Hepatocyte (in vitro differentiated cells): ENCODE data around the gene PYGL. TPM values are rescaled to one million over a fixed set of nuclear protein-coding genes. Genes with fewer than 3 reads are reported as not detected.
A peak's percentile ranks its signal among the peaks of the same experiment; 100 is the strongest.

Source experiments
- DNase-seq: peaks from one replicate; pipeline ENCODE4 v3.0.0-alpha.2; 2016; ENCODE audit warnings: low spot score
- H2AFZ ChIP-seq: fragments of 200-600 bp; sonication (generic); 2 replicates; pipeline ENCODE4 v1.6.0; 2016; ENCODE audit warnings: antibody characterized with exemption, mild to moderate bottlenecking
- H3K27ac ChIP-seq: fragments of 200-600 bp; sonication (generic); 2 replicates; pipeline ENCODE4 v1.5.1; 2016; ENCODE audit warnings: mild to moderate bottlenecking
- H3K27me3 ChIP-seq: fragments of 200-600 bp; sonication (generic); 2 replicates; pipeline ENCODE4 v1.6.1; 2016
- H3K36me3 ChIP-seq: fragments of 200-600 bp; sonication (generic); replicated peaks from 2 replicates; pipeline ENCODE4 v1.5.1; 2016; ENCODE audit warnings: low read depth; ENCODE audit not compliant: insufficient read depth
- H3K4me1 ChIP-seq: fragments of 200-600 bp; sonication (generic); 2 replicates; pipeline ENCODE4 v1.5.1; 2016; ENCODE audit warnings: mild to moderate bottlenecking, moderate library complexity; ENCODE audit not compliant: insufficient read depth
- H3K4me2 ChIP-seq: fragments of 200-600 bp; sonication (generic); 2 replicates; pipeline ENCODE4 v1.6.0; 2016
- H3K4me3 ChIP-seq: fragments of 200-600 bp; sonication (generic); 2 replicates; pipeline ENCODE4 v1.5.1; 2016; ENCODE audit warnings: mild to moderate bottlenecking
- H3K79me2 ChIP-seq: fragments of 200-600 bp; sonication (generic); 2 replicates; pipeline ENCODE4 v1.6.0; 2017; ENCODE audit warnings: mild to moderate bottlenecking
- H3K9me2 ChIP-seq: fragments of 200-600 bp; sonication (generic); replicated peaks from 2 replicates; pipeline ENCODE4 v1.6.0; 2017; ENCODE audit warnings: mild to moderate bottlenecking; ENCODE audit not compliant: insufficient read depth
- H3K9me3 ChIP-seq: fragments of 200-600 bp; sonication (generic); 2 replicates; pipeline ENCODE4 v1.5.1; 2016; ENCODE audit warnings: low read depth, mild to moderate bottlenecking
- H4K20me1 ChIP-seq: fragments of 200-600 bp; sonication (generic); 2 replicates; pipeline ENCODE4 v1.6.0; 2016; ENCODE audit warnings: mild to moderate bottlenecking; ENCODE audit not compliant: insufficient read depth, poor library complexity, severe bottlenecking
- CTCF ChIP-seq: fragments of 200-600 bp; sonication (generic); IDR thresholded peaks from 2 replicates; pipeline ENCODE4 v1.5.1; 2016; ENCODE audit warnings: antibody characterized with exemption, mild to moderate bottlenecking; ENCODE audit not compliant: poor library complexity
- EZH2 ChIP-seq: fragments of 200-600 bp; sonication (generic); IDR thresholded peaks from 2 replicates; pipeline ENCODE4 v1.6.1; 2016; ENCODE audit warnings: antibody characterized with exemption, mild to moderate bottlenecking, borderline replicate concordance
- EZH2phosphoT487 ChIP-seq: fragments of 200-600 bp; sonication (generic); IDR thresholded peaks from one replicate; pipeline ENCODE4 v1.6.1; 2018; ENCODE audit warnings: antibody characterized with exemption, mild to moderate bottlenecking, low read depth, moderate library complexity; ENCODE audit not compliant: unreplicated experiment, severe bottlenecking
- whole genome bisulfite sequencing: methylation state at CpG from one replicate; pipeline ENCODE4 v1.1.6; 2016; ENCODE audit warnings: low lambda C conversion rate; ENCODE audit errors: missing lambda C conversion rate; 5-methylcytosine and 5-hydroxymethylcytosine counted together
- polyA plus RNA-seq: library from polyadenylated mRNA; unstranded; fragments of >200 nt; fragmentation: Nextera tagmentation; extraction: Ambion mirVana; gene quantifications from 2 replicates; pipeline ENCODE4 v1.2.1, GENCODE V29; 2016
- total RNA-seq: library from RNA; depleted of rRNA; stranded (reverse); fragments of >200 nt; gene quantifications from 2 replicates; pipeline ENCODE4 v1.2.3, GENCODE V29; 2014

PYGL gene
- total and polyA plus RNA-seq, 2 experiments from 2014 or later: 37.9 to 51.6 TPM

GRCh38 chr14:50864237-50864636 lies 80.0 kb downstream of the PYGL start:
- Histone ChIP-seq H3K36me3 (no peaks in the 10 kb centered on the region), H3K9me2 (no peaks in the 10 kb centered on the region), H2AFZ (no peak overlapping the region), H3K9me3 (no peaks in the 10 kb centered on the region), H3K79me2 (no peaks in the 10 kb centered on the region), H3K27me3 (no peaks in the 10 kb centered on the region), H3K4me2 (no peak overlapping the region), H3K4me3 (no peak overlapping the region), H4K20me1 (no peaks in the 10 kb centered on the region), H3K4me1 (no peaks in the 10 kb centered on the region), H3K27ac (no peak overlapping the region)
- TF ChIP-seq EZH2phosphoT487 (no peak), EZH2 (no peak), CTCF (no peak)
- no peak for DNase-seq

GRCh38 chr14:50862036-50862570 lies 82.2 kb downstream of the PYGL start:
- WGBS: 44% methylated on average over 4 of the region's 4 CpGs
- no peak overlapping the region for H3K4me2 ChIP-seq
- H3K9me3 ChIP-seq: no peaks in the 10 kb centered on the region
- H4K20me1 ChIP-seq: no peaks in the 10 kb centered on the region
- H3K4me3 ChIP-seq: no peak overlapping the region
- no peak overlapping the region for H2AFZ ChIP-seq
- no peak overlapping the region for H3K27ac ChIP-seq
- H3K9me2 ChIP-seq: no peaks in the 10 kb centered on the region
- no peaks in the 10 kb centered on the region for H3K79me2 ChIP-seq
- TF ChIP-seq CTCF (no peak), EZH2phosphoT487 (no peak), EZH2 (no peak)
- no peak for DNase-seq
- no peaks in the 10 kb centered on the region for H3K27me3 ChIP-seq
- H3K4me1 ChIP-seq: no peaks in the 10 kb centered on the region
- no peaks in the 10 kb centered on the region for H3K36me3 ChIP-seq

GRCh38 chr14:50860478-50861086 lies 83.7 kb downstream of the PYGL start:
- TF ChIP-seq CTCF (peak; percentile 77), EZH2 (no peak), EZH2phosphoT487 (no peak)
- H3K4me3 ChIP-seq: no peak overlapping the region
- no peaks in the 10 kb centered on the region for H3K79me2 ChIP-seq
- no peaks in the 10 kb centered on the region for H3K9me3 ChIP-seq
- H3K9me2 ChIP-seq: no peaks in the 10 kb centered on the region
- no peaks in the 10 kb centered on the region for H4K20me1 ChIP-seq
- H3K36me3 ChIP-seq: no peaks in the 10 kb centered on the region
- H2AFZ ChIP-seq: peak overlapping the region; percentile 21
- peak overlapping the region; percentile 59 for H3K4me2 ChIP-seq
- H3K27me3 ChIP-seq: no peaks in the 10 kb centered on the region
- no peak overlapping the region for H3K27ac ChIP-seq
- DNase-seq: peak; percentile 80
- H3K4me1 ChIP-seq: no peaks in the 10 kb centered on the region
- WGBS: 14% methylated on average over 6 of the region's 6 CpGs

DNA sequence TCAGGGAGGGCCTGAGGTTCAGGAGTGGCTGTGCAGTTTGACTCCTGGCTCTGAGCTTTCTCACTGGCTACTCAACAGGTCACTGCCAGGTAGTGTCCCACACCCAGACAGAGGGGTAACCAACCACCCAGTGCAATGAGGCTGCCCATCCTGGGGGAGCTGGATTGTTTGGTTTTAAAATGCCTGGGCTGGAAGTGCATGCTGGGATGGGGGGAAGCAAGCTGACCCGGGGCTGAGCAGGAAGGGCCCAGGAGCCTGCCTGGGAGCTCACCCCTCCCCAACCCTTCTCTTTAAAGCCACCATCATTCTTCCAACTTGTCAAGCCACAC lies 85.0 kb downstream of the PYGL start:
- Histone ChIP-seq H3K27ac (no peak overlapping the region), H2AFZ (no peak overlapping the region), H4K20me1 (no peaks in the 10 kb centered on the region), H3K4me3 (no peak overlapping the region), H3K9me2 (no peaks in the 10 kb centered on the region), H3K36me3 (no peaks in the 10 kb centered on the region), H3K27me3 (no peaks in the 10 kb centered on the region), H3K9me3 (no peaks in the 10 kb centered on the region), H3K4me1 (no peaks in the 10 kb centered on the region), H3K4me2 (no peak overlapping the region), H3K79me2 (no peaks in the 10 kb centered on the region)
- WGBS: 29% methylated on average over 1 of the region's 1 CpG
- DNase-seq: no peak
- TF ChIP-seq CTCF (no peak), EZH2phosphoT487 (no peak), EZH2 (no peak)
